Neuronal stem cell (in vitro differentiated cells): ENCODE results near the gene MAGEB1.

Experiments used
- DNase-seq: peaks from one replicate; pipeline ENCODE4 v3.0.0-alpha.2; 2013; ENCODE audit warnings: low spot score
- H2AFZ ChIP-seq: one replicate; pipeline ENCODE4 v1.6.1; 2013; ENCODE audit warnings: mild to moderate bottlenecking, low read length, inconsistent platforms
- H2AK5ac ChIP-seq: 2 replicates; pipeline ENCODE4 v1.6.1; 2013; ENCODE audit warnings: low read depth, mild to moderate bottlenecking, inconsistent platforms, low read length, moderate library complexity, mixed read lengths
- H2BK120ac ChIP-seq: 2 replicates; pipeline ENCODE4 v1.6.1; 2013; ENCODE audit warnings: low read depth, mild to moderate bottlenecking, inconsistent platforms, low read length, moderate library complexity, mixed read lengths
- H2BK12ac ChIP-seq: one replicate; pipeline ENCODE4 v1.6.1; 2013; ENCODE audit warnings: low read length, inconsistent platforms
- H2BK15ac ChIP-seq: 2 replicates; pipeline ENCODE4 v1.6.1; 2013; ENCODE audit warnings: mild to moderate bottlenecking, low read length, inconsistent platforms, mixed read lengths
- H2BK5ac ChIP-seq: one replicate; pipeline ENCODE4 v1.6.1; 2013; ENCODE audit warnings: inconsistent platforms, mild to moderate bottlenecking, low read length, moderate library complexity
- H3K14ac ChIP-seq: one replicate; pipeline ENCODE4 v1.6.1; 2013; ENCODE audit warnings: low read length, inconsistent platforms
- H3K18ac ChIP-seq: 2 replicates; pipeline ENCODE4 v1.6.1; 2013; ENCODE audit warnings: low read length, inconsistent platforms
- H3K23ac ChIP-seq: 2 replicates; pipeline ENCODE4 v1.6.1; 2013; ENCODE audit warnings: low read depth, mild to moderate bottlenecking, mixed read lengths, low read length, inconsistent platforms; ENCODE audit not compliant: poor library complexity
- H3K27ac ChIP-seq: replicated peaks from 3 replicates; pipeline ENCODE4 v1.5.1; 2013; ENCODE audit warnings: low read length, inconsistent platforms
- H3K27me3 ChIP-seq, 3 experiments: 2 replicates each; pipeline ENCODE4 v1.6.1; 2013; ENCODE audit warnings: low read length in 3 of 3, mild to moderate bottlenecking in 2 of 3, inconsistent platforms in 1 of 3, low read depth in 1 of 3, mixed read lengths in 1 of 3, moderate library complexity in 1 of 3; ENCODE audit not compliant: control insufficient read depth in 3 of 3, insufficient read depth in 3 of 3
- H3K36me3 ChIP-seq, 2 donors: replicated peaks in 1 of 2; 2 replicates each; pipeline ENCODE4 v1.6.1; 2013; ENCODE audit warnings: low read length in 2 of 2; ENCODE audit not compliant: control insufficient read depth in 2 of 2, insufficient read depth in 2 of 2
- H3K4ac ChIP-seq: 2 replicates; pipeline ENCODE4 v1.6.1; 2013; ENCODE audit warnings: inconsistent platforms, mild to moderate bottlenecking, low read length, moderate library complexity
- H3K4me1 ChIP-seq, 2 donors: 1 replicate in 1 of 2; 2 replicates in 1 of 2; pipeline ENCODE4 v1.6.1; 2013; ENCODE audit warnings: low read length in 2 of 2, low read depth in 1 of 2; ENCODE audit not compliant: control insufficient read depth in 2 of 2, insufficient read depth in 1 of 2
- H3K4me2 ChIP-seq: one replicate; pipeline ENCODE4 v1.6.1; 2013; ENCODE audit warnings: mild to moderate bottlenecking, low read length, inconsistent platforms; ENCODE audit not compliant: insufficient read depth, poor library complexity, severe bottlenecking
- H3K4me3 ChIP-seq, 2 donors: 2 replicates each; pipeline ENCODE4 v1.5.1; 2013; ENCODE audit warnings: low read length in 2 of 2, mild to moderate bottlenecking in 2 of 2, inconsistent platforms in 1 of 2, moderate library complexity in 1 of 2
- H3K79me1 ChIP-seq: one replicate; pipeline ENCODE4 v1.6.1; 2013; ENCODE audit warnings: low read depth, mild to moderate bottlenecking, inconsistent platforms, low read length, moderate library complexity
- H3K9ac ChIP-seq: one replicate; pipeline ENCODE4 v1.6.1; 2013; ENCODE audit warnings: mild to moderate bottlenecking, low read depth, low read length, inconsistent platforms; ENCODE audit not compliant: poor library complexity
- H3K9me3 ChIP-seq, 2 donors: replicated peaks in 1 of 2; 2 replicates each; pipeline versions ENCODE3 to v1.6.1; 2013; ENCODE audit warnings: low read length in 2 of 2, mild to moderate bottlenecking in 2 of 2, inconsistent platforms in 1 of 2, low read depth in 1 of 2, mixed read lengths in 1 of 2, moderate library complexity in 1 of 2; ENCODE audit not compliant: control insufficient read depth in 2 of 2, insufficient read depth in 1 of 2
- H4K8ac ChIP-seq: one replicate; pipeline ENCODE4 v1.6.1; 2013; ENCODE audit warnings: low read depth, mild to moderate bottlenecking, inconsistent platforms, low read length, moderate library complexity
- H4K91ac ChIP-seq: one replicate; pipeline ENCODE4 v1.6.1; 2013; ENCODE audit warnings: low read length, low read depth, mild to moderate bottlenecking, inconsistent platforms; ENCODE audit not compliant: poor library complexity
- WGBS, 2 donors: extraction: QIAGEN DNeasy Blood & Tissue Kit; methylation state at CpG; one replicate each; pipeline ENCODE4 v1.1.7; 2013; ENCODE audit warnings: missing lambda C conversion rate in 2 of 2, mixed read lengths in 1 of 2; ENCODE audit not compliant: insufficient read length in 2 of 2, insufficient replicate concordance in 1 of 2; ENCODE audit errors: extremely low coverage in 2 of 2; 5-methylcytosine and 5-hydroxymethylcytosine counted together

MAGEB1 gene

DNA sequence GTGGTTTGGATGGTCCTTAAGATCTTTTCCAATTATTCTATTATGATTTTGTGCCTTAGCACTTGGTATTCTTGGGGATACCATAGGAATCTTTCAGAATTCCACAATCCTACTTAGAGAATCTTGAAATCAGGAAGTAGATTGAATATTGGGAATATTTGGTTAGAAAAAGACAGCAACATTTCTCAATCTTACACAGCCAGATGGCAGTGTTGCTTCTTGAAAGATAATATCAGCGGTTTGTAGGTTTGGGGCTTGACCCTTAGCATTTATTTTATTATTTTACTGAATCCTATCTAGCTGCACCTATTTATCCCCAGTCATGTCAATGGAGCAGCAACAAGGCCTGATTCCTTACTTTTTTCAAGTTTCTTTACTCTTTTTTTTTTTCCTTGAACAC lies 28.6 kb downstream of the MAGEB1 start:
- H3K18ac ChIP-seq: no peak overlapping the region
- no peak overlapping the region for H2BK120ac ChIP-seq
- H4K8ac ChIP-seq: no peak overlapping the region
- H2AFZ ChIP-seq: no peak overlapping the region
- H3K27me3 ChIP-seq: no peaks in the 10 kb centered on the region
- no peak overlapping the region for H4K91ac ChIP-seq
- no peak overlapping the region for H3K9ac ChIP-seq
- DNase-seq: no peak
- H3K4me1 ChIP-seq: no peaks in the 10 kb centered on the region
- no peak overlapping the region for H2BK15ac ChIP-seq
- no peak overlapping the region for H2AK5ac ChIP-seq
- no peak overlapping the region for H3K4me2 ChIP-seq
- no peak overlapping the region for H3K23ac ChIP-seq
- no peak overlapping the region for H3K4ac ChIP-seq
- no peak overlapping the region for H2BK5ac ChIP-seq
- no peaks in the 10 kb centered on the region for H3K9me3 ChIP-seq
- no CpG with 5 or more reads among the region's 1 CpG for WGBS, 2 donors
- no peaks in the 10 kb centered on the region for H3K36me3 ChIP-seq
- no peak overlapping the region for H2BK12ac ChIP-seq
- no peak overlapping the region for H3K27ac ChIP-seq
- no peaks in the 10 kb centered on the region for H3K79me1 ChIP-seq
- H3K14ac ChIP-seq: no peak overlapping the region
- H3K4me3 ChIP-seq: no peak overlapping the region

DNA sequence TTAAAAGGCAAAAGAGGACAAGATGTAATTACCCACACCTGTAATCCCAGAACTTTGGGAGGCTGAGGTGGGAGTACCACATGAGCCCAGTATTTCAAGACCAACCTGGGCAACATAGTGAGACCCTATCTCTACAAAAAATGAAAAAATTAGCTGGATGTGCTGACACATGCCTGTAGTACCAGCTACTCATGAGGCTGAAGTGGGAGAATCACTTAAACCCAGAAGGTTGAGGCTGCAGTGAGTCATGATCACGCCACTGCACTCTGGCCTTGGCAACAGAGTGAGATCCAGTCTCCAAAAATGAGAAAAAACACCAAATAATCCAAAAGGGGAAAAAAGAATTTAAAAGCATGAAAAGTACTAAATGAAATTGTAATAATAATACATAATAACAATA lies 31.4 kb downstream of the MAGEB1 start:
- Histone ChIP-seq H3K4ac (no peak overlapping the region), H3K9ac (no peak overlapping the region), H3K27me3 (no peaks in the 10 kb centered on the region), H2BK5ac (no peak overlapping the region), H2BK15ac (no peak overlapping the region), H3K14ac (no peak overlapping the region), H2BK12ac (no peak overlapping the region), H4K8ac (no peak overlapping the region), H3K36me3 (no peaks in the 10 kb centered on the region), H3K79me1 (no peaks in the 10 kb centered on the region), H2AFZ (no peak overlapping the region), H3K4me2 (no peak overlapping the region), H3K4me1 (no peaks in the 10 kb centered on the region), H3K4me3 (no peak overlapping the region), H2BK120ac (no peak overlapping the region), H3K9me3 (no peaks in the 10 kb centered on the region), H3K23ac (no peak overlapping the region), H3K18ac (no peak overlapping the region), H4K91ac (no peak overlapping the region), H2AK5ac (no peak overlapping the region), H3K27ac (no peak overlapping the region)
- DNase-seq: no peak
- WGBS, 2 donors: no CpG with 5 or more reads among the region's 1 CpG

DNA sequence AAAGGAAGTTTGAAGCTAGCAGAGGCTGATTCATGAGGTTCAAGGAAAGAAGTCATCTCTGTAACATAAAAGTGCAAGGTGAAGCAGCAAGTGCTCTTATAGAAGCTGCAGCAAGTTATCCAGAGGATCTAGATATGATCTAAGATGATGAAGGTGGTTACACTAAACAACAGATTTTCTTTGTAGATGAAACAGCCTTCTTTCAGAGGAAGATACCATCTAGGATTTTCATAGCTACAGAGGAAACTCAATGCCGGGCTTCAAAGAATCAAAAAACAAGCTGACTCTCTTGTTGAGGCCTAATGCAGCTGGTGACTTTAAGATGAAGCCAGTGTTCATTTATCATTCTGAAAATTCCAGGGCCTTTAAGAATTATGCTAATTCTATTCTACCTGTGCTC lies 33.5 kb downstream of the MAGEB1 start:
- Histone ChIP-seq H2AFZ (no peak overlapping the region), H3K14ac (no peak overlapping the region), H3K4me1 (no peaks in the 10 kb centered on the region), H3K23ac (no peak overlapping the region), H4K8ac (no peak overlapping the region), H3K4ac (no peak overlapping the region), H3K9ac (no peak overlapping the region), H4K91ac (no peak overlapping the region), H3K18ac (no peak overlapping the region), H2BK15ac (no peak overlapping the region), H3K36me3 (no peaks in the 10 kb centered on the region), H3K4me3 (no peak overlapping the region), H2BK12ac (no peak overlapping the region), H2BK5ac (no peak overlapping the region), H3K27me3 (no peaks in the 10 kb centered on the region), H3K4me2 (no peak overlapping the region), H3K27ac (no peak overlapping the region), H2AK5ac (no peak overlapping the region), H3K9me3 (no peaks in the 10 kb centered on the region), H2BK120ac (no peak overlapping the region), H3K79me1 (no peaks in the 10 kb centered on the region)
- DNase-seq: no peak
- WGBS, 2 donors: no CpG with 5 or more reads among the region's 1 CpG

DNA sequence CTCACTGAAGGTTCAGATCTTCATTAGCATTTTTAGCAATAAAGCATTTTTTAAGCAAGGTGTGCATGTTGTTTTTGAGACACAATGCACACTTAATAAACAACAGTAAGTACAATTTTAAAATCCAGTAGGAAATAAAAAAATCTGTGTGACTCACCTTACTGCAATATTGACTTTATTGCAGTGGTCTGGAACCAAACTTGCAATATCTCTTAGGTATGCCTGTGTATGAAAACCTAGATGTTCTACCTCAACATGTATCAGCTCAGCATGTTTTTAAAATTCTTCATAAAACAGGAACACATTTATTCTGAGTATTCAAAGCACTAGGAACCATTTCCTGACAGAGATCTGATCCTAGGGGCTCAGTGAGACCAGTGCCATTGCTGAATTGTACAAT lies 35.6 kb downstream of the MAGEB1 start:
- no peak overlapping the region for H3K23ac ChIP-seq
- no peak overlapping the region for H3K27ac ChIP-seq
- H2AK5ac ChIP-seq: no peak overlapping the region

More for the DNA sequence above, 35.6 kb downstream of the MAGEB1 start:
- Histone ChIP-seq H3K36me3 (no peaks in the 10 kb centered on the region), H3K9me3 (no peaks in the 10 kb centered on the region), H3K79me1 (no peaks in the 10 kb centered on the region), H3K4me2 (no peak overlapping the region), H4K91ac (no peak overlapping the region), H2BK15ac (no peak overlapping the region), H4K8ac (no peak overlapping the region), H3K18ac (no peak overlapping the region), H2BK5ac (no peak overlapping the region), H2BK12ac (no peak overlapping the region), H3K9ac (no peak overlapping the region), H3K4me1 (no peaks in the 10 kb centered on the region), H3K4me3 (no peak overlapping the region), H3K27me3 (no peaks in the 10 kb centered on the region), H2AFZ (no peak overlapping the region), H3K4ac (no peak overlapping the region), H2BK120ac (no peak overlapping the region), H3K14ac (no peak overlapping the region)
- DNase-seq: no peak
